ENCODE data around the gene PFDN1. TPM values are rescaled to one million over a fixed set of nuclear protein-coding genes. Genes with fewer than 3 reads are reported as not detected.

The PFDN1 gene
- total and polyA plus RNA-seq, 9 of the 15 experiments (the other 6 are each of a cell fraction or from before 2014, with no cell fraction given): 45.5 to 215 (median 78.0) TPM

GRCh38 chr5:140267559-140268018, 35.3 kb downstream of the PFDN1 start (continued):
- TF ChIP-seq ETV6 (IDR thresholded peaks at IDR 0.05; ENCODE audit: borderline replicate concordance in 1 of 2, low read depth in 2 of 2, low read length in 1 of 2) (no peak), ETV6 (CRISPR knock-in tag; IDR thresholded peaks at IDR 0.05; ENCODE audit: borderline replicate concordance) (no peak), ETS2 (tag; IDR thresholded peaks at IDR 0.05; ENCODE audit: borderline replicate concordance, poor library complexity, severe bottlenecking) (no peak), HDAC3 (IDR thresholded peaks at IDR 0.05; ENCODE audit: borderline replicate concordance, partially characterized antibody) (no peak), ZNF280A (IDR thresholded peaks at IDR 0.05; ENCODE audit: low read depth, partially characterized antibody) (no peak)

- Histone ChIP-seq H3K9me3 (replicated peaks; ENCODE audit: control insufficient read depth, insufficient read depth, low read depth, low read length) (no peaks in the 10 kb centered on the region), H3K4me1 (replicated peaks in 1 of 2; ENCODE audit: control insufficient read depth in 2 of 2, insufficient read depth in 2 of 2, low read length in 2 of 2) (peaks cover 0 to 9% of the 10 kb centered on the region in 2 experiments; a peak in 2 of 5 replicates), H2AFZ (ENCODE audit: low read depth, low read length) (no peak overlapping the region), H3K4me2 (ENCODE audit: insufficient read depth, low read length) (no peak overlapping the region; the same call in 1 of the 2 replicates), H3K79me2 (ENCODE audit: control insufficient read depth, insufficient read depth, low read length) (peaks cover 13% of the 10 kb centered on the region; the same call in 1 of the 3 replicates), H3K4me3 (no peak overlapping the region), H3K9me1 (ENCODE audit: control insufficient read depth, insufficient read depth, low read length) (no peaks in the 10 kb centered on the region), H3K27me3 (ENCODE audit: control insufficient read depth in 2 of 2, insufficient read depth in 2 of 2, low read length in 2 of 2) (no peaks in the 10 kb centered on the region), H3K27ac (ENCODE audit: extremely low read depth, low read depth, low read length) (peak overlapping the region; percentile 26; the same call in 1 of the 3 replicates), H3K36me3 (ENCODE audit: control insufficient read depth, insufficient read depth, low read length) (peaks cover 9% of the 10 kb centered on the region; the same call in 1 of the 3 replicates), H3K9ac (ENCODE audit: insufficient read depth in 1 of 2, low read depth in 2 of 2, low read length in 2 of 2) (peak overlapping the region in 1 of 2 experiments; percentile 24; a peak in 1 of 4 replicates), H4K20me1 (replicated peaks; ENCODE audit: control insufficient read depth, insufficient read depth, low read length) (no peaks in the 10 kb centered on the region; the same call in 1 of the 2 replicates)
- POLR2A ChIA-PET: interaction anchor here (0.8 to 1.3 kb wide), 2 partner anchors 14 to 79 kb away, joined by 3 read pairs; no protein-coding TSS in a partner anchor
- DNase-seq (ENCODE audit: extremely low read depth in 1 of 4, low spot score in 3 of 4): no peak
- ATAC-seq: peak; percentile 38; the same call in 2 of the 3 replicates
- FAIRE-seq: no peak
- intact Hi-C loops (cut with micrococcal nuclease): no loop called here
- TF ChIP-seq TRIM24 (IDR thresholded peaks at IDR 0.05): no peak
- no peak for TF ChIP-seq TARDBP (IDR thresholded peaks at IDR 0.05)
- TF ChIP-seq ARID1B (IDR thresholded peaks at IDR 0.05): no peak
- no peak for TF ChIP-seq EP400 (IDR thresholded peaks at IDR 0.05)
- TF ChIP-seq ZNF76 (CRISPR knock-in tag; IDR thresholded peaks at IDR 0.05; ENCODE audit: borderline replicate concordance): no peak
- no peak for TF ChIP-seq PURB (CRISPR knock-in tag; IDR thresholded peaks at IDR 0.05; ENCODE audit: low read depth)
- no peak for TF ChIP-seq ARID2 (IDR thresholded peaks at IDR 0.05)
- no peak for TF ChIP-seq RAD51 (IDR thresholded peaks at IDR 0.05; ENCODE audit: borderline replicate concordance, low read depth)
- no peak for TF ChIP-seq ZNF696 (CRISPR knock-in tag; conservative IDR thresholded peaks at IDR 0.05)
- no peak for TF ChIP-seq EP300 (IDR thresholded peaks at IDR 0.05; ENCODE audit: low read length)
- no peak for TF ChIP-seq RBM34 (IDR thresholded peaks at IDR 0.05; ENCODE audit: borderline replicate concordance, insufficient read depth, low read length)
- TF ChIP-seq SAFB (IDR thresholded peaks at IDR 0.05; ENCODE audit: borderline replicate concordance, low read depth, low read length): no peak
- TF ChIP-seq ZNF699 (CRISPR knock-in tag; IDR thresholded peaks at IDR 0.05; ENCODE audit: insufficient replicate concordance): no peak
- TF ChIP-seq NEUROD1 (IDR thresholded peaks at IDR 0.05; ENCODE audit: borderline replicate concordance, low read depth, low read length, partially characterized antibody): no peak
- CTCF ChIA-PET (ENCODE audit: low intra/inter-chr PET ratio): no interaction called here
- in situ Hi-C loops (cut with MboI): no loop called here
- BruUV-seq (replicated peaks): no TSS peak
- WGBS (ENCODE audit: insufficient coverage, low coverage, missing lambda C conversion rate): 51% methylated on average over 3 of the region's 3 CpGs
Observed at GRCh38 chr5:140267201-140267540, 35.7 kb downstream of the PFDN1 start.

All from K562 (cell line).